Liver (tissue), 9 donors: ENCODE measurements around the gene MYO6. TPM values are rescaled to one million over a fixed set of nuclear protein-coding genes. Genes with fewer than 3 reads are reported as not detected.
A peak's percentile ranks its signal among the peaks of the same experiment; 100 is the strongest.

ENCODE experiments used
- DNase-seq: peaks from one replicate; pipeline ENCODE4 v3.0.0-alpha.2; 2017; ENCODE audit warnings: low spot score
- H3K27ac ChIP-seq, 2 donors: one replicate each; pipeline ENCODE4 v1.7.0; 2013; ENCODE audit warnings: inconsistent platforms in 2 of 2, low read length in 2 of 2, control low read depth in 1 of 2, low read depth in 1 of 2, mild to moderate bottlenecking in 1 of 2
- H3K27me3 ChIP-seq, 4 donors: one replicate each; pipeline versions ENCODE4 v1.6.1 to v1.7.0; 2013; ENCODE audit warnings: low read length in 3 of 4, inconsistent platforms in 1 of 4, mild to moderate bottlenecking in 1 of 4, moderate library complexity in 1 of 4; ENCODE audit not compliant: control insufficient read depth in 4 of 4, insufficient read depth in 4 of 4
- H3K36me3 ChIP-seq, 4 donors: one replicate each; pipeline versions ENCODE4 v1.6.1 to v1.7.0; 2013; ENCODE audit warnings: low read length in 3 of 4, mild to moderate bottlenecking in 3 of 4, low read depth in 1 of 4, moderate library complexity in 1 of 4; ENCODE audit not compliant: control insufficient read depth in 4 of 4, insufficient read depth in 3 of 4
- H3K4me1 ChIP-seq, 4 donors: one replicate each; pipeline versions ENCODE4 v1.6.1 to v1.7.0; 2013; ENCODE audit warnings: low read length in 3 of 4, mild to moderate bottlenecking in 3 of 4, moderate library complexity in 1 of 4; ENCODE audit not compliant: control insufficient read depth in 4 of 4, insufficient read depth in 4 of 4
- H3K4me3 ChIP-seq, 3 donors: one replicate each; pipeline versions ENCODE4 v1.6.1 to v1.7.0; 2013; ENCODE audit warnings: low read length in 3 of 3, control low read depth in 1 of 3, low read depth in 1 of 3, mild to moderate bottlenecking in 1 of 3
- H3K9ac ChIP-seq, 2 donors: one replicate each; pipeline ENCODE4 v1.7.0; 2013; ENCODE audit warnings: low read length in 2 of 2, mild to moderate bottlenecking in 2 of 2, moderate library complexity in 2 of 2, control low read depth in 1 of 2, low read depth in 1 of 2
- H3K9me3 ChIP-seq, 4 donors: one replicate each; pipeline versions ENCODE4 v1.6.1 to v1.7.0; 2013; ENCODE audit warnings: low read length in 3 of 4; ENCODE audit not compliant: control insufficient read depth in 4 of 4
- ATF3 ChIP-seq: IDR thresholded peaks from 2 replicates; pipeline ENCODE4 v1.6.1; 2016; ENCODE audit warnings: antibody characterized with exemption
- EGR1 ChIP-seq, 2 donors: IDR thresholded peaks; 2 replicates each; pipeline ENCODE4 v1.6.1; 2016 to 2018; ENCODE audit warnings: antibody characterized with exemption in 2 of 2, low read depth in 2 of 2
- FOXA1 ChIP-seq: IDR thresholded peaks from 2 replicates; pipeline ENCODE4 v1.6.1; 2016; ENCODE audit warnings: antibody characterized with exemption
- FOXA2 ChIP-seq: IDR thresholded peaks from 2 replicates; pipeline ENCODE4 v1.6.1; 2016; ENCODE audit warnings: antibody characterized with exemption
- GABPA ChIP-seq, 2 donors: IDR thresholded peaks in 1 of 2; conservative IDR thresholded peaks in 1 of 2; 2 replicates each; pipeline ENCODE4 v1.6.1; 2016; ENCODE audit warnings: antibody characterized with exemption in 2 of 2, mild to moderate bottlenecking in 1 of 2, moderate library complexity in 1 of 2
- HNF4A ChIP-seq, 2 donors: conservative IDR thresholded peaks; 2 replicates each; pipeline ENCODE4 v1.6.1; 2016; ENCODE audit warnings: antibody characterized with exemption in 2 of 2, mild to moderate bottlenecking in 2 of 2
- HNF4G ChIP-seq: IDR thresholded peaks from 2 replicates; pipeline ENCODE4 v1.6.1; 2016; ENCODE audit warnings: antibody characterized with exemption
- JUND ChIP-seq, 2 donors: IDR thresholded peaks; 2 replicates each; pipeline ENCODE4 v1.6.1; 2016; ENCODE audit warnings: antibody characterized with exemption in 2 of 2
- NR2F2 ChIP-seq: IDR thresholded peaks from 2 replicates; pipeline ENCODE4 v1.6.1; 2016; ENCODE audit warnings: antibody characterized with exemption
- RAD21 ChIP-seq, 2 donors: IDR thresholded peaks; 2 replicates each; pipeline ENCODE4 v1.6.1; 2016; ENCODE audit warnings: antibody characterized with exemption in 2 of 2, mild to moderate bottlenecking in 2 of 2
- REST ChIP-seq: IDR thresholded peaks from 2 replicates; pipeline ENCODE4 v1.6.1; 2016; ENCODE audit warnings: antibody characterized with exemption, mild to moderate bottlenecking
- RXRA ChIP-seq, 2 donors: IDR thresholded peaks; 2 replicates each; pipeline ENCODE4 v1.6.1; 2017 to 2018; ENCODE audit warnings: antibody characterized with exemption in 2 of 2, mild to moderate bottlenecking in 1 of 2
- SP1 ChIP-seq: IDR thresholded peaks from 2 replicates; pipeline ENCODE4 v1.6.1; 2018; ENCODE audit warnings: antibody characterized with exemption, mild to moderate bottlenecking
- TAF1 ChIP-seq: conservative IDR thresholded peaks from 2 replicates; pipeline ENCODE4 v1.6.1; 2016; ENCODE audit warnings: antibody characterized with exemption, mild to moderate bottlenecking
- YY1 ChIP-seq: IDR thresholded peaks from 2 replicates; pipeline ENCODE4 v1.6.1; 2016; ENCODE audit warnings: antibody characterized with exemption, mild to moderate bottlenecking
- ZBTB33 ChIP-seq: IDR thresholded peaks from 2 replicates; pipeline ENCODE4 v1.6.1; 2016; ENCODE audit warnings: antibody characterized with exemption
- WGBS: extraction: QIAGEN DNeasy Blood & Tissue Kit; methylation state at CpG from one replicate; pipeline ENCODE4 v1.1.7; 2013; 5-methylcytosine and 5-hydroxymethylcytosine counted together
- polyA plus RNA-seq, 2 donors: library from polyadenylated mRNA; stranded (reverse) in 1 of 2; unstranded in 1 of 2; fragments of 200-250 nt in 1 of 2; fragments of >200 nt in 1 of 2; fragmentation: Nextera tagmentation in 1 of 2; extraction: Ambion mirVana in 1 of 2; gene quantifications; one replicate each; pipeline versions ENCODE4 v1.2.1 to v1.2.3, GENCODE V29; 2013 to 2015
- total RNA-seq, 2 donors: library from RNA; depleted of rRNA; stranded (reverse); fragments of >200 nt; gene quantifications; one replicate each; pipeline ENCODE4 v1.2.3, GENCODE V29; 2014
- TF ChIP-seq, protein P1 (sequence below): IDR thresholded peaks from 2 replicates; pipeline ENCODE4 v1.6.1; 2016; ENCODE audit warnings: antibody characterized with exemption
- TF ChIP-seq, protein P2 (sequence below): fragments of 150-350 bp; IDR thresholded peaks from 2 replicates; pipeline ENCODE4 v1.5.1; 2017; ENCODE audit warnings: improper control_type of control experiment, low read depth, low read length; ENCODE audit not compliant: missing input control
- donor health status: healthy.
- donor health status: healthy.
- donor health status: healthy.
- donor health status: healthy.
- donor health status: healthy.

Gene MYO6
- total and polyA plus RNA-seq, 4 donors: 6.5 to 18.3 (median 12.7) TPM

DNA sequence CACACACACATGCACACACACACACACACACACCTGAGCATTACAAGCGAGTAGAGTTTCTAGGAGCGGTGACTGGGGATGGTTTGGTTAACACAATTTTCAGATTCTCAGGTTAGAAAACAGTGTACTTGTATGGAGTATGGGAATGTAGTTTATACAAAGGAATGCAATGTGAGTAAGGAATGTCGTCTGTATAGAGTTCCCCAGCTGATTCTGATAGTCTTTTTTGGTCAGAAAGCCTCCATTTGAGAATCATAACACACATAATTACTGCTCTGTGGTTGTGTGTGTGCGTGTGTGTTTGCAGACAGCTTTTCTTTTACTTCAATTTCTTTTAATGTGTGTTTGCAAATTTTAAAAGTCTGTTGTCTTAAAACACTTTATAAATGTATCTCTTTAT, 93.2 kb downstream of the MYO6 start:
- TF ChIP-seq JUND (IDR thresholded peaks at IDR 0.05): no peak
- TF ChIP-seq ATF3: no peak
- no peak for TF ChIP-seq GABPA (IDR thresholded peaks at IDR 0.05 in 1 of 2, conservative IDR thresholded peaks at IDR 0.05 in 1 of 2)
- no peak for TF ChIP-seq NR2F2
- no peak for TF ChIP-seq RXRA (IDR thresholded peaks at IDR 0.05)
- TF ChIP-seq, protein P1, sequence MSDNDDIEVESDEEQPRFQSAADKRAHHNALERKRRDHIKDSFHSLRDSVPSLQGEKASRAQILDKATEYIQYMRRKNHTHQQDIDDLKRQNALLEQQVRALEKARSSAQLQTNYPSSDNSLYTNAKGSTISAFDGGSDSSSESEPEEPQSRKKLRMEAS: no peak
- no peak for TF ChIP-seq FOXA1
- no peak for TF ChIP-seq EGR1 (IDR thresholded peaks at IDR 0.05; ENCODE audit: low read depth in 2 of 2)
- TF ChIP-seq HNF4A (conservative IDR thresholded peaks at IDR 0.05): no peak
- TF ChIP-seq RAD21 (IDR thresholded peaks at IDR 0.05): no peak
- no peak for TF ChIP-seq REST
- no peak for TF ChIP-seq TAF1
- no peak for TF ChIP-seq ZBTB33
- TF ChIP-seq FOXA2: no peak
- TF ChIP-seq HNF4G: no peak
- TF ChIP-seq SP1: no peak
- TF ChIP-seq, protein P2, sequence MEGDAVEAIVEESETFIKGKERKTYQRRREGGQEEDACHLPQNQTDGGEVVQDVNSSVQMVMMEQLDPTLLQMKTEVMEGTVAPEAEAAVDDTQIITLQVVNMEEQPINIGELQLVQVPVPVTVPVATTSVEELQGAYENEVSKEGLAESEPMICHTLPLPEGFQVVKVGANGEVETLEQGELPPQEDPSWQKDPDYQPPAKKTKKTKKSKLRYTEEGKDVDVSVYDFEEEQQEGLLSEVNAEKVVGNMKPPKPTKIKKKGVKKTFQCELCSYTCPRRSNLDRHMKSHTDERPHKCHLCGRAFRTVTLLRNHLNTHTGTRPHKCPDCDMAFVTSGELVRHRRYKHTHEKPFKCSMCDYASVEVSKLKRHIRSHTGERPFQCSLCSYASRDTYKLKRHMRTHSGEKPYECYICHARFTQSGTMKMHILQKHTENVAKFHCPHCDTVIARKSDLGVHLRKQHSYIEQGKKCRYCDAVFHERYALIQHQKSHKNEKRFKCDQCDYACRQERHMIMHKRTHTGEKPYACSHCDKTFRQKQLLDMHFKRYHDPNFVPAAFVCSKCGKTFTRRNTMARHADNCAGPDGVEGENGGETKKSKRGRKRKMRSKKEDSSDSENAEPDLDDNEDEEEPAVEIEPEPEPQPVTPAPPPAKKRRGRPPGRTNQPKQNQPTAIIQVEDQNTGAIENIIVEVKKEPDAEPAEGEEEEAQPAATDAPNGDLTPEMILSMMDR: no peak
- H3K4me1 ChIP-seq: no peaks in the 10 kb centered on the region
- H3K9me3 ChIP-seq: no peaks in the 10 kb centered on the region
- no peak overlapping the region for H3K9ac ChIP-seq
- peaks cover 0 to 8% (median 1%) of the 10 kb centered on the region in 4 donors for H3K36me3 ChIP-seq
- H3K4me3 ChIP-seq: no peak overlapping the region
- 91% methylated on average over 4 of the region's 4 CpGs for WGBS
- DNase-seq: no peak
- no peak overlapping the region for H3K27ac ChIP-seq
- H3K27me3 ChIP-seq: no peaks in the 10 kb centered on the region

GRCh38 chr6:75842732-75843131, 93.7 kb downstream of the MYO6 start:
- peaks cover 0 to 8% (median 1%) of the 10 kb centered on the region in 4 donors for H3K36me3 ChIP-seq
- no peak overlapping the region for H3K27ac ChIP-seq
- DNase-seq: no peak
- H3K9ac ChIP-seq: no peak overlapping the region
- H3K27me3 ChIP-seq: no peaks in the 10 kb centered on the region
- H3K9me3 ChIP-seq: no peaks in the 10 kb centered on the region
- no peaks in the 10 kb centered on the region for H3K4me1 ChIP-seq
- no peak overlapping the region for H3K4me3 ChIP-seq
- 81% methylated on average over 2 of the region's 2 CpGs for WGBS
- TF ChIP-seq TAF1 (no peak), GABPA (IDR thresholded peaks at IDR 0.05 in 1 of 2, conservative IDR thresholded peaks at IDR 0.05 in 1 of 2) (no peak), NR2F2 (peak; percentile 50), RAD21 (IDR thresholded peaks at IDR 0.05) (no peak), EGR1 (IDR thresholded peaks at IDR 0.05; ENCODE audit: low read depth in 2 of 2) (no peak), JUND (IDR thresholded peaks at IDR 0.05) (no peak), ATF3 (no peak), HNF4A (conservative IDR thresholded peaks at IDR 0.05) (no peak), RXRA (IDR thresholded peaks at IDR 0.05) (no peak), SP1 (no peak), FOXA2 (no peak), FOXA1 (no peak), YY1 (peak; percentile 19), HNF4G (no peak)
- TF ChIP-seq, protein P1: no peak
- TF ChIP-seq, protein P2: no peak
